ENCODE data around the gene CDK17.
A peak's percentile ranks its signal among the peaks of the same experiment; 100 is the strongest.

Gene CDK17

GRCh38 chr12:96399919-96400630 lies at the start of gene CDK17:
Gene CDK17, minus strand, starts transcription at chr12:96400439. Its CDS starts 65,603 bp downstream, at chr12:96334836.
- DNase-seq (ENCODE audit: low read depth in 2 of 2) = peak; percentile 87 to 94
- TF ChIP-seq CTCF (IDR thresholded peaks at IDR 0.05; ENCODE audit: low read depth, low read length) = peak; percentile 17
- H3K4me3 ChIP-seq (replicated peaks in 1 of 2; ENCODE audit: low read depth in 2 of 2, low read length in 2 of 2) = peak within 1 kb of the TSS; percentile 85 to 94

GRCh38 chr12:96448300-96448699 lies 48.1 kb upstream of the CDK17 start:
- TF ChIP-seq CTCF (IDR thresholded peaks at IDR 0.05; ENCODE audit: low read depth, low read length) = no peak
- H3K4me3 ChIP-seq (replicated peaks in 1 of 2; ENCODE audit: low read depth in 2 of 2, low read length in 2 of 2) = no peak overlapping the region
- peak; percentile 46 to 94 for DNase-seq (ENCODE audit: low read depth in 2 of 2)

- peak; percentile 15 to 24 for DNase-seq (ENCODE audit: low read depth in 2 of 2)
- no peak for TF ChIP-seq CTCF (IDR thresholded peaks at IDR 0.05; ENCODE audit: low read depth, low read length)
- H3K4me3 ChIP-seq (replicated peaks in 1 of 2; ENCODE audit: low read depth in 2 of 2, low read length in 2 of 2) = no peak overlapping the region
These were observed 47.0 kb upstream of the CDK17 start for GRCh38 chr12:96447256-96447655.

GRCh38 chr12:96445691-96446583 lies 45.7 kb upstream of the CDK17 start:
- peak overlapping the region in 1 of 2 donors; percentile 30 for H3K4me3 ChIP-seq (replicated peaks in 1 of 2; ENCODE audit: low read depth in 2 of 2, low read length in 2 of 2)
- no peak for TF ChIP-seq CTCF (IDR thresholded peaks at IDR 0.05; ENCODE audit: low read depth, low read length)
- DNase-seq (ENCODE audit: low read depth in 2 of 2) = peak; percentile 98 to 99

- DNase-seq (ENCODE audit: low read depth in 2 of 2) = no peak
- TF ChIP-seq CTCF (IDR thresholded peaks at IDR 0.05; ENCODE audit: low read depth, low read length) = no peak
- no peak overlapping the region for H3K4me3 ChIP-seq (replicated peaks in 1 of 2; ENCODE audit: low read depth in 2 of 2, low read length in 2 of 2)
These were observed 44.2 kb upstream of the CDK17 start for GRCh38 chr12:96444399-96444798.

GRCh38 chr12:96442906-96443305 lies 42.7 kb upstream of the CDK17 start:
- H3K4me3 ChIP-seq (replicated peaks in 1 of 2; ENCODE audit: low read depth in 2 of 2, low read length in 2 of 2) = no peak overlapping the region
- TF ChIP-seq CTCF (IDR thresholded peaks at IDR 0.05; ENCODE audit: low read depth, low read length) = no peak
- DNase-seq (ENCODE audit: low read depth in 2 of 2) = no peak

All from cardiac fibroblast (primary cell).